Psoas muscle (tissue), 8 donors: ENCODE results near the gene HOXC5. TPM values are rescaled to one million over a fixed set of nuclear protein-coding genes. Genes with fewer than 3 reads are reported as not detected.

ENCODE experiments used
- ATAC-seq, 4 donors: fragments of 200-7000 bp; cut with Tn5 transposase; one replicate each; pipeline ENCODE4 v1.9.1; 2020; ENCODE audit warnings: moderate library complexity in 3 of 4, mild to moderate bottlenecking in 2 of 4
- DNase-seq, 2 donors: peaks; one replicate each; pipeline ENCODE4 v3.0.0-alpha.2; 2020
- H3K27ac ChIP-seq: fragments of 200-600 bp; one replicate; pipeline ENCODE4 v1.8.0; 2022
- H3K27me3 ChIP-seq, 3 donors: fragments of 200-600 bp in 1 of 3; one replicate each; pipeline versions ENCODE4 v1.6.1 to v1.8.0; 2013 to 2022; ENCODE audit warnings: low read length in 2 of 3, mild to moderate bottlenecking in 2 of 3, moderate library complexity in 1 of 3; ENCODE audit not compliant: insufficient read depth in 3 of 3
- H3K36me3 ChIP-seq, 2 donors: fragments of 200-600 bp in 1 of 2; one replicate each; pipeline versions ENCODE4 v1.6.1 to v1.8.0; 2013 to 2022; ENCODE audit warnings: low read depth in 1 of 2, mild to moderate bottlenecking in 1 of 2, moderate library complexity in 1 of 2; ENCODE audit not compliant: insufficient read depth in 1 of 2
- H3K4me1 ChIP-seq: fragments of 200-600 bp; one replicate; pipeline ENCODE4 v1.8.0; 2022
- H3K4me3 ChIP-seq: fragments of 200-600 bp; one replicate; pipeline ENCODE4 v1.8.0; 2022; ENCODE audit warnings: mild to moderate bottlenecking
- H3K9me3 ChIP-seq: fragments of 200-600 bp; one replicate; pipeline ENCODE4 v1.8.0; 2022
- CTCF ChIP-seq: fragments of 200-600 bp; IDR thresholded peaks from one replicate; pipeline ENCODE4 v1.8.0; 2022; ENCODE audit warnings: antibody characterized with exemption
- WGBS, 3 donors: extraction: QIAGEN DNeasy Blood & Tissue Kit; methylation state at CpG; one replicate each; pipeline versions ENCODE4 v1.1.6 to v1.1.7; 2013; 5-methylcytosine and 5-hydroxymethylcytosine counted together
- intact Hi-C, 2 donors: fragments of 100-400 bp; cut with DNase I; formaldehyde crosslinking; loops; one replicate each; pipeline versions ENCODE4 v1.11.0 to v1.14.2; 2022
- polyA plus RNA-seq, 3 donors: library from polyadenylated mRNA; stranded (reverse); fragments of 200-250 nt; gene quantifications; one replicate each; pipeline ENCODE4 v1.2.3, GENCODE V29; 2013
- total RNA-seq, 4 donors: library from RNA; stranded (reverse); fragmentation: NEBNext Ultra II Directional in 2 of 4; extraction: Animal tissue kit (Norgen Biotek cat#: 25700) in 2 of 4; gene quantifications; one replicate each; pipeline versions ENCODE4 v1.2.1 to v1.2.4, GENCODE V29; 2021 to 2023
- donor health status: healthy with polysubstance abuse.
- donor health status: DM: no; HTN: no; CAD: no; lungs with moderate emphysema.
- donor health status: Bipolar disorder and iron deficiency.
- donor health status: healthy.
- donor health status: DM: yes; HTN: yes; CAD: no.
- donor health status: DM: no; HTN: no; CAD: no.
- donor health status: DM: no; HTN: no; CAD: no.
- donor health status: DM: yes; HTN: yes; CAD: no.

Gene HOXC5
- total and polyA plus RNA-seq, 7 donors, result 0.03 to 3.3 (median 0.58) TPM

- intact Hi-C loops, result loop anchor here in 1 of 2 donors (1.0 kb wide), 1 partner anchor 41 kb away; no protein-coding TSS in a partner anchor
- Histone ChIP-seq H3K4me1 (peaks cover 58% of the 10 kb centered on the region), H3K9me3 (no peaks in the 10 kb centered on the region), H3K27me3 (no peaks in the 10 kb centered on the region), H3K36me3 (no peaks in the 10 kb centered on the region), H3K4me3 (peak overlapping the region; percentile 77), H3K27ac (peak overlapping the region; percentile 99)
- WGBS, 3 donors, result 7 to 13% (median 10%) methylated on average over 17 of the region's 17 CpGs
- DNase-seq (peak in 1 of 2 donors; percentile 62), ATAC-seq (peak; percentile 21 to 44 (median 32))
- no peak for TF ChIP-seq CTCF
Observed at GRCh38 chr12:54024127-54024526, 8.7 kb upstream of the HOXC5 start.

GRCh38 chr12:54024581-54025305, 8.1 kb upstream of the HOXC5 start:
- intact Hi-C loops, result loop anchor here (1.0 kb wide), 2 partner anchors 41 to 42 kb away; no protein-coding TSS in a partner anchor
- WGBS, 3 donors, result 8 to 24% (median 12%) methylated on average over 5 of the region's 5 CpGs
- no peak for TF ChIP-seq CTCF
- H3K27ac ChIP-seq, result peak overlapping the region; percentile 99
- no peaks in the 10 kb centered on the region for H3K9me3 ChIP-seq
- no peaks in the 10 kb centered on the region for H3K27me3 ChIP-seq
- no peaks in the 10 kb centered on the region for H3K36me3 ChIP-seq
- H3K4me1 ChIP-seq, result peaks cover 62% of the 10 kb centered on the region
- ATAC-seq, result peak in 2 of 4 donors; percentile 16 to 19
- peak in 1 of 2 donors; percentile 57 for DNase-seq
- H3K4me3 ChIP-seq, result peak overlapping the region; percentile 77

- no peaks in the 10 kb centered on the region for H3K36me3 ChIP-seq
- no peak for TF ChIP-seq CTCF
- peaks cover 57% of the 10 kb centered on the region for H3K4me1 ChIP-seq
- ATAC-seq (peak in 1 of 4 donors; percentile 18), DNase-seq (peak in 1 of 2 donors; percentile 48)
- WGBS, 3 donors, result 10 to 28% (median 13%) methylated on average over 7 of the region's 7 CpGs
- no peaks in the 10 kb centered on the region for H3K9me3 ChIP-seq
- peak overlapping the region; percentile 99 for H3K27ac ChIP-seq
- no peaks in the 10 kb centered on the region for H3K27me3 ChIP-seq
- H3K4me3 ChIP-seq, result peak overlapping the region; percentile 77
- intact Hi-C loops, result loop anchor here in 1 of 2 donors (1.0 kb wide), 1 partner anchor 43 kb away; no protein-coding TSS in a partner anchor
Observed at GRCh38 chr12:54025499-54026405, 7.1 kb upstream of the HOXC5 start.

DNA sequence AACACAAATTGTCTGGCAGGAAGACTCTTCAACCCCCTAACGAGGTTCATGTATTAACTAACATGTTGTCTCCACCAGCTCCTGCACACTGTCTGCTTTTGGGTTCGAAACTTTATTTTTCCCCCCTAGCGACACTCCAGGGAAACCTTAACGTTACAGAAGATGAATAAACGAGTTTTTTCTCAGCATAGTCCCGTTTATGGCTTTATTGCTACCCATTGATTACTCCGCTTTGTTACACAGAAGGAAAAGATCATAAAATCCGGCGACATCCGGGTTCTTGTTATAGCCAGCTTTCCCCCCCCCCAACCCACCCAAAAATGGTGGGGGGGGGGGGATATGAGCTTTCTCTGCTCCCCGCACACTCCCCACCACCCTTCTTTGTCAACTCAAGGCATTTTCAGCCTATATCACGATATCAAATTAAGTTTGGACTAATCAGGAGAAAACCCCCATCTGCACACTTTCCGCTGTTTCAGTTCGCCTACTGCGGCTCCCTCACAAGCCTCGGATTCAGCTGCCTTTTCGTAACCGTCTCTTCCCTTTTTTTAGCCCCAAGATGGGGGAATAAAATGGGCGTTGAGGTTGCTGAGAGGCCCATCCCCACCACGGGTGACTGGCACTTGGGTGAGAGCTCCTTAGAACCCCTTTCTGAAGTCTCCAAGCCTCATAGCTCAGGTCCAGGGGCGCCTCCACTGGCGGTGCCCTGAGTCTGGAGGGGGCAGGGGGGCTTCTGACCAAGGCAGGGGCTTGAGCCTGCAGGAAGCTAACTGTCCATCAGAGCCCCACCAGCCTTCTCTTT, 6.0 kb upstream of the HOXC5 start:
- Histone ChIP-seq H3K27me3 (peaks cover 0 to 4% (median 0%) of the 10 kb centered on the region in 3 donors), H3K36me3 (no peaks in the 10 kb centered on the region), H3K27ac (peak overlapping the region; percentile 99), H3K9me3 (no peaks in the 10 kb centered on the region), H3K4me3 (peak overlapping the region; percentile 77), H3K4me1 (peaks cover 51% of the 10 kb centered on the region)
- TF ChIP-seq CTCF, result no peak
- ATAC-seq (peak in 1 of 4 donors; percentile 11), DNase-seq (peak in 1 of 2 donors; percentile 55)
- intact Hi-C loops, result no loop called here
- WGBS, 3 donors, result 20 to 45% (median 26%) methylated on average over 22 of the region's 22 CpGs
